HG02642 (cell line): ENCODE data around the gene NRCAM.

Experiments
- ATAC-seq: cut with Tn5 transposase; IDR thresholded peaks from one replicate; pipeline ENCODE4 v1.9.1; 2021; ENCODE audit warnings: mild to moderate bottlenecking; ENCODE audit not compliant: unreplicated experiment, poor library complexity

Gene NRCAM

GRCh38 chr7:108227366-108227765 is 228.9 kb downstream of the NRCAM start:
- ATAC-seq: no peak

DNA sequence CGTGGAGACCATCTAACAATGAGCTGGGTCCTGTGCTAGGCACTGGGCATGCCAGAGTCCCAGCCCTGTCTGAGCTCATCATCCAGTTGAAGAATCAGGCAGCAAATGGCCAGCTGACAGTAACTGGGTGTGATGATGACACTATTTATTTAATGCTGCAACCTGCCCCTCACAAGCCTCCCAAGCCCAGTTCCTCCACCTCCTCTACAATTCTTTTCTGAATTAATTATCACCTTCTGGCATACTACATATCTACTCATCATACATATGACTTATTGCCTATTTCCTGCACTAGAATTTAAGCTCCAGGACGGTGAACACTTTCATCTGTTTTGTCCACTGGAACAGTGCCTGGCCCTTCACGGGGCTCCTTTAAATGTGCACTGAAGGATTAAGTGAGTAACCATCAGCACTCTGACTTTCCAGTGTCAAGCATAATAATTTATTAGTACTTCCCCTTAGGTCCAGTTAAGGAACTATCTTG is 229.4 kb downstream of the NRCAM start:
- ATAC-seq: no peak

- no peak for ATAC-seq
Observed at GRCh38 chr7:108225531-108226181, 230.6 kb downstream of the NRCAM start.

GRCh38 chr7:108224387-108224786 is 231.8 kb downstream of the NRCAM start:
- no peak for ATAC-seq

- no peak for ATAC-seq
Observed at GRCh38 chr7:108222236-108222892, 233.9 kb downstream of the NRCAM start.

DNA sequence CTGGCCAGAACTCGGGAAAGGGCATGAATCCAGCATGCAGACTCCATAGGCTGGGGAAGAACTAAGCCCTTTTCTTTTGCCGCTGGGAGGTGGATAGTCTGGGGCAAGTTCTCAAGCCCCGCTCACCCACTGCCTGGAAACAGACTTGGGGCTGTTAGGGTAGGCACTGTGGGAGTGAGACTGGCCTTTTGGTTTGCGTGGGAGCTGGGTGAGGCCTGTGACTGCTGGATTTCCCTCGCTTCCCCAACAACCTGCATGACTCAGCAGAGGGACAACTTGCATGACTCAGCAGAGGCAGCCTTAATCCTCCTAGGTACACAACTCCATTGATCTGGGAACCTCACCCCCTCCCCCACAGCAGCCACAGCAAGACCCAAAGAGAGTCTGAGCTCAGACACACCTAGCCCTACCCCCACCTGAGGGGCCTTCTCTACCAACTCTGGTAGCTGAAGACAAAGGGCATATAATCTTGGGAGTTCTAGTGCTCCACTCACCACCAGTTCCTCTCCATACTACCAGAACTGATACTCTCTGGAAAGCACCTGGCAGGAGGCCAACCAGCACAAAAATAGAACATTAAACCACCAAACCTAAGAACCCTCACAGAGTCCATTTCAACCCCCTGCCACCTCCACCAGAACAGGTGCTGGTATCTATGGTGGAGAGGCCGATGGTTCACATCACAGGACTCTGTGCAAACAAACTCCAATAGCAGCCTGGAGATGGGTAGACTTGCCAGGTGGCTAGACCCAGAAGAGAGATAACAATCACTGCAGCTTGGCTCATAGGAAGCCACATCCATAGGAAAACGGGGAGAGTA is 244.6 kb downstream of the NRCAM start:
- peak; percentile 78 for ATAC-seq

DNA sequence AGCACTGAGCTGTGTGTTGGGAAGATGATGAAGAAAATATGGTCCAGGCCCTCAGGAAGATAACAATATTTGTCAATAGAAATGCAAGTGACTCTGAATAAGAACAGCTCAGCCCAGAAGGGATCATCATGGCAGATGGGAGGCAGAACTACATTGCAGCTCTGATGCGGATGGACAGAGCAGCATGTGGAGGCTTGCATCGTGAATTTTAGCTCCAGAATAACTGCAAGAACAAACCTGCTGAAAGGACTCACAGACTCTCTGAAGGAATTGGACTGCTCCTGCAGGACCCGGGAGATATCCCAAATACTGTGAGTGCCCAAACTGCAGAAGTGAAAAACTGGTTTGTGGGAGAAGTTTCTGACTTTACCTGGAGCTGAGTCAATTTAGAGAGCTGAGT is 245.4 kb downstream of the NRCAM start:
- ATAC-seq: no peak

GRCh38 chr7:108205311-108205710 is 250.9 kb downstream of the NRCAM start:
- ATAC-seq: no peak

- no peak for ATAC-seq
Observed at GRCh38 chr7:108204281-108204796, 251.9 kb downstream of the NRCAM start.

DNA sequence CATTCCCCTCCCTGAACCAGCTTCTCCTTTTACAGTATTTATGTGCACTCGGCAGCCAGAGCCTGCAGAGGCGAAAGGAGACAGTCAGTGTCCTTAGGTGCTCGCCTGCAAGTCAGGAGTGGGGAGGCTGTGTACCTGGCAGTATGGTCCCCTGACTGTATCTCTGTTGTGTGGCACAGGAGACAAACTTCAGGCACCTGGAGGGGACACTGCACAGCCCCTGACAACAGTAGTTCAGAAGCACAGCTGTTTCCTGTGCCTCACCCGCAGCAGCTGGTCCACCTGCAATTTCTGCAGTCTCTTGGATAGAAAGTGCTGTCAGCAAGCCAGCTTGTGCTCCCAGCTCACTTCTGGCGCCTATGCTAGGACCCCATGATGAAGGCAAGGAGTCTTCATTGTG is 252.7 kb downstream of the NRCAM start:
- peak; percentile 94 for ATAC-seq

GRCh38 chr7:108202743-108203142 is 253.5 kb downstream of the NRCAM start:
- no peak for ATAC-seq

GRCh38 chr7:108201766-108202165 is 254.5 kb downstream of the NRCAM start:
- no peak for ATAC-seq

DNA sequence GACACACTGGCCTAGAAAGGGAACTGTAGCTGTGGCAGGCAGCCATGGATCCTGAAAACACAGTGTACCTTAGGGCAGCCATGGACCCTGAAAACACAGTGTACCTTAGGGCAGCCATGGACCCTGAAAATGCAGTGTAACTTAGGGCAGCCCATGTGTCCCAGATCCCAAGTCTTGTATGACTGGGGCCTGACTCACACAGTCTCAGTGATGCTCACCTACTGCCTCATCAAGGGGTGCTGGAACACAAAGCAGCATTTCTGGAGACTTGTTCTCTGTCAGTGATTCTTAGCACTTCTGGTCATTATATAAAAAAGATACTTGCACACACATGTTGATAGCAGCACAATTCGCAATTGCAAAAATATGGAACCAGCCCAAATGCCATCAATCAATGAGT is 255.9 kb downstream of the NRCAM start:
- ATAC-seq: no peak

- ATAC-seq: no peak
Observed at GRCh38 chr7:108197371-108198091, 258.7 kb downstream of the NRCAM start.

DNA sequence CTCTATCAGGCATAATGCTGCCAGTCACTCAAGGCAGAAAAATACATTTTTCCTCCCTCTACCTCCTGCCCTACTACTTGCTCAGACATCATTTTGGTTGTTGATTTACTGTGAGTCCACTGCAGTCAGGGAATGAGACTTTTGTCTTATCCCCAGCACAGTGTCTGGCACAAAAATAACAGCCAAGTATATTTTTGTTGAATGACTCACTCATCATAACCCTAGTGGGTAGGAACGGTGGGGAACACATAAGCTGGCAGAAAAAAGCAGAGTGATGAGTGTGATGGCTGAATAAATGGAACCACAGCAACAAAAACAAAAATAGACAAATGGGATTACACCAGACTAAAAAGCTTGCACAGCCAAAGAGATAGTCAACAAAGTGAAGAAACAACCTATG is 260.2 kb downstream of the NRCAM start:
- ATAC-seq: no peak

- ATAC-seq: no peak
Observed at GRCh38 chr7:108193594-108194498, 262.4 kb downstream of the NRCAM start.

GRCh38 chr7:108190891-108191290 is 265.3 kb downstream of the NRCAM start:
- no peak for ATAC-seq

DNA sequence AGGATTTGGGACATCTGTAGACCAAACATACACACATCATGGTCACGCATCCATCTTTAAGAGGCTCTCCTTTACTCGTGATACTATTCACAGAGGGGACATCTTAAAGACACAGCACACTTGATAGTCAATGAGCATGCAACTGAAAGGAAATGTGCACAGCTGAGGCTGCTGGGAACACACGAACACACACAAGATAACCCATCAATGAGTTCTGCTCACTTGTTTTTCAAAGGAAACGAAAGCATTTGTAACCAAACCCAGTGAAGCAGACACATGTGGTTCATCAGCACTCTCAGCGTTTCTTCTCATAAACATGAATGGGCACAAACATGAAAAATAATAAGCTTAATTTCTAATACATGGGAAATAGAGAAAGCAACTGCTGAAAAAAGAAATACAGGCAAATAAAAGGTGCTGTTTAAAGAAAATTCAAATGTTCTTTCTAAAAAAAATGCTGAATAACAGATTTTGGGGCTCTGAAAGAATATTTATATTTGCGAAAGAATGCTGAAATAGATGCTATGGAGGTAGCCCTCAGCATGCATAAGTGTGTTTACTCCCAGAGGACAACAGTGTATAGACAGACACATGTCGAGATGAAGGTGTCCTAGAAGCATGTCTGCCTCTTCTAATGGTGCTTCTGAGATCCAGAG is 266.4 kb downstream of the NRCAM start:
- peak; percentile 88 for ATAC-seq

- ATAC-seq: no peak
Observed at GRCh38 chr7:108188724-108189123, 267.5 kb downstream of the NRCAM start.
